ENCODE measurements around the gene VAX1.

VAX1 gene

GRCh38 chr10:117175215-117175900 is 37.3 kb upstream of the VAX1 start:
- TF ChIP-seq ZNF565 (CRISPR knock-in tag; conservative IDR thresholded peaks at IDR 0.05; ENCODE audit: low read depth) (no peak), GLIS3 (CRISPR knock-in tag; IDR thresholded peaks at IDR 0.05) (no peak), ZNF8 (CRISPR knock-in tag; IDR thresholded peaks at IDR 0.05) (no peak), CSDC2 (CRISPR knock-in tag; IDR thresholded peaks at IDR 0.05) (no peak), PPARA (CRISPR knock-in tag; IDR thresholded peaks at IDR 0.05; ENCODE audit: borderline replicate concordance) (no peak), ARNTL (CRISPR knock-in tag; IDR thresholded peaks at IDR 0.05; ENCODE audit: borderline replicate concordance, low read depth) (no peak), CSRNP3 (CRISPR knock-in tag; IDR thresholded peaks at IDR 0.05) (no peak), TOX (CRISPR knock-in tag; IDR thresholded peaks at IDR 0.05; ENCODE audit: borderline replicate concordance) (no peak), ZFP30 (CRISPR knock-in tag; IDR thresholded peaks at IDR 0.05) (no peak), OSR1 (CRISPR knock-in tag; IDR thresholded peaks at IDR 0.05) (no peak), ZC3H10 (CRISPR knock-in tag; IDR thresholded peaks at IDR 0.05) (no peak), SNAI2 (CRISPR knock-in tag; IDR thresholded peaks at IDR 0.05) (no peak), ZNF70 (CRISPR knock-in tag; IDR thresholded peaks at IDR 0.05) (no peak), ISL1 (CRISPR knock-in tag; IDR thresholded peaks at IDR 0.05) (no peak), TSHZ2 (CRISPR knock-in tag; IDR thresholded peaks at IDR 0.05) (no peak), ZFP3 (CRISPR knock-in tag; IDR thresholded peaks at IDR 0.05) (no peak), CREB5 (CRISPR knock-in tag; IDR thresholded peaks at IDR 0.05; ENCODE audit: low read depth) (no peak)
- TF ChIP-seq, protein P1, sequence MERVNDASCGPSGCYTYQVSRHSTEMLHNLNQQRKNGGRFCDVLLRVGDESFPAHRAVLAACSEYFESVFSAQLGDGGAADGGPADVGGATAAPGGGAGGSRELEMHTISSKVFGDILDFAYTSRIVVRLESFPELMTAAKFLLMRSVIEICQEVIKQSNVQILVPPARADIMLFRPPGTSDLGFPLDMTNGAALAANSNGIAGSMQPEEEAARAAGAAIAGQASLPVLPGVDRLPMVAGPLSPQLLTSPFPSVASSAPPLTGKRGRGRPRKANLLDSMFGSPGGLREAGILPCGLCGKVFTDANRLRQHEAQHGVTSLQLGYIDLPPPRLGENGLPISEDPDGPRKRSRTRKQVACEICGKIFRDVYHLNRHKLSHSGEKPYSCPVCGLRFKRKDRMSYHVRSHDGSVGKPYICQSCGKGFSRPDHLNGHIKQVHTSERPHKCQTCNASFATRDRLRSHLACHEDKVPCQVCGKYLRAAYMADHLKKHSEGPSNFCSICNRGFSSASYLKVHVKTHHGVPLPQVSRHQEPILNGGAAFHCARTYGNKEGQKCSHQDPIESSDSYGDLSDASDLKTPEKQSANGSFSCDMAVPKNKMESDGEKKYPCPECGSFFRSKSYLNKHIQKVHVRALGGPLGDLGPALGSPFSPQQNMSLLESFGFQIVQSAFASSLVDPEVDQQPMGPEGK (CRISPR knock-in tag; IDR thresholded peaks at IDR 0.05; ENCODE audit: borderline replicate concordance), result no peak

DNA sequence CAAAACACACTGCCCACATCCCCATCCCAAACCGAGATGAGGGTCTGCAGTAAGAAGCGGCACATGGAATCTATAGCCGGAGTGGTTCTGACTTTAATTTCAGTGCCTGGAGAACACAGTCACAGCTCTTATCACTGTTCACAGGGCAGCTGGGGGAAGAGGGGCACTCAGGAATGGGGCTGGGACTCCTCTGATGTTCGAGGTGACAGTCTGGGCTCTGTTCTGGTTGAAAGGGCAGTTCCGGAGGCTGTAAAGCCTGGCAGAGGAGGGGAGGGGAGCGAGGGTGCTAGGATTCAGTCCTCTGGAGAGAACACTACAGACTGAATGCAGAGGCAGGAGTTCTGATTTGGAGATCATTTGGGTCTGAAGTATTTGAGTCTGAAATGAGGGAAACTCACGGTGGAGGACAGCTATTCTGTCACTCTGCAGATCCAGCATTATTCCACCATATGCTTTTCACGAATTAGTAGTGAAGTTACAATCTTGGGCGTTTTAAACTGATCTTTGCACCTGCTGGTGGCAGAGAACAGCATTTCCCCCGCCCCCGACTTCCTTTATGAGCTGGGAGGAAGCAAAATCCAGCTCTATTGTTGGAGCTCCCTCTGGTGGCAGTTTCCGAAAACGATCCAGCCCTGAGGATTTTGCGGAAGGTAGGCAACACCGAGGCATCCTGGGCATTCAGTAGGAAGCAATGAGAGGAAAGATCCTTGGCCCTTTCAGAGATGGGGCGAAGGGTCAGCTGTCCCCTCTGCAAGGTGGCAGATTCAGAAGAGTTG is 36.6 kb upstream of the VAX1 start:
- TF ChIP-seq, protein P2, sequence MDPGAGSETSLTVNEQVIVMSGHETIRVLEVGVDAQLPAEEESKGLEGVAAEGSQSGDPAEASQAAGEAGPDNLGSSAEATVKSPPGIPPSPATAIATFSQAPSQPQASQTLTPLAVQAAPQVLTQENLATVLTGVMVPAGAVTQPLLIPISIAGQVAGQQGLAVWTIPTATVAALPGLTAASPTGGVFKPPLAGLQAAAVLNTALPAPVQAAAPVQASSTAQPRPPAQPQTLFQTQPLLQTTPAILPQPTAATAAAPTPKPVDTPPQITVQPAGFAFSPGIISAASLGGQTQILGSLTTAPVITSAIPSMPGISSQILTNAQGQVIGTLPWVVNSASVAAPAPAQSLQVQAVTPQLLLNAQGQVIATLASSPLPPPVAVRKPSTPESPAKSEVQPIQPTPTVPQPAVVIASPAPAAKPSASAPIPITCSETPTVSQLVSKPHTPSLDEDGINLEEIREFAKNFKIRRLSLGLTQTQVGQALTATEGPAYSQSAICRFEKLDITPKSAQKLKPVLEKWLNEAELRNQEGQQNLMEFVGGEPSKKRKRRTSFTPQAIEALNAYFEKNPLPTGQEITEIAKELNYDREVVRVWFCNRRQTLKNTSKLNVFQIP (CRISPR knock-in tag; IDR thresholded peaks at IDR 0.05; ENCODE audit: borderline replicate concordance, low read depth), result no peak
- TF ChIP-seq ZNF70 (CRISPR knock-in tag; IDR thresholded peaks at IDR 0.05) (no peak), SNAI2 (CRISPR knock-in tag; IDR thresholded peaks at IDR 0.05) (no peak), OSR1 (CRISPR knock-in tag; IDR thresholded peaks at IDR 0.05) (no peak), TCF4 (CRISPR knock-in tag; IDR thresholded peaks at IDR 0.05; ENCODE audit: borderline replicate concordance) (no peak), BACH2 (CRISPR knock-in tag; IDR thresholded peaks at IDR 0.05; ENCODE audit: borderline replicate concordance) (no peak), ZFP3 (CRISPR knock-in tag; IDR thresholded peaks at IDR 0.05) (no peak), CREB5 (CRISPR knock-in tag; IDR thresholded peaks at IDR 0.05; ENCODE audit: low read depth) (no peak), ESRRG (CRISPR knock-in tag; IDR thresholded peaks at IDR 0.05) (no peak), TSHZ2 (CRISPR knock-in tag; IDR thresholded peaks at IDR 0.05) (no peak)
- peak; percentile 93 for ATAC-seq

More at GRCh38 chr10:117175215-117175900, 37.3 kb upstream of the VAX1 start:
- peak; percentile 76 for ATAC-seq
